ENCODE data around the gene INHBC. TPM values are rescaled to one million over a fixed set of nuclear protein-coding genes. Genes with fewer than 3 reads are reported as not detected.
"Not testable (repeated sequence)": the region's sequence is repeated elsewhere in the genome, so short reads cannot be mapped to it uniquely, and the experiment has no call there.

The INHBC gene
- total RNA-seq, 1 donor from 2014 or later, result not detected

DNA sequence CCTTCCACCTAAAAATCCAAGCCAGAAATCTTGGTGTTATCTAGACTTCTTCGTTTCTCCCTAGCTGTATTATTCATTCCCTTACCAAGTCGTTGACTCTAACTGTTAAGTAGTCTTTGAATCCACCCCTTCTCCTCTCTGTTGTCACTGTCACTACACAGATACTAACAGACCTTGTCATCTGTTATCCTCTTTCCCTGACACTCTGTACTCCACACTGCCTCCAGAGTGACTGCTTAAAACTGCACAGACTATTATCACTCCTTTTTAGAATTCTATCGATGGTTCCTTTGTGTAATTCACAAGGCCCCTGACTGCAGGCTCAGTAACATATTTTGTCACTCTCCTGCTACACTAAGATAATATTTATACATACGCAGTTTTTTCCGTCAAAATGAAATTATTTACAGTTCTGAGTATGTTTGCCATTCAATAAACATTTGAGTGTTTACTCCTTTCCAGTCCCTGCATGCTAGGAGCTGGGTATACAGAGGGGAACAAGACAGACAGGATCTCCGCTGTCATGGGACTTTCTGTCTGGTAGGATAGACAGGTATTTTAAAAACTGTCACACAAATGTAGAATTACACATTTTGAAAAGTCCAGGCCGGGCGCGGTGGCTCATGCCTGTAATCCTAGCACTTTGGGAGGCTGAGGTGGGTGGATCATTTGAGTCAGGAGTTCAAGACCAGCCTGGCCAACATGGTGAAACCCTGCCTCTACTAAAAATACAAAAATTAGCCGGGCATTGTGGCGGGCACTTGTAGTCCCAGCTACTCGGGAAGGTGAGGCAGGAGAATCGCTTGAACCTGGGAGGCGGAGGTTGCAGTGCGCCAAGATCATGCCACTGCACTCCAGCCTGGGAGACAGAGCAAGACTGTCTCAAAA is 57.1 kb downstream of the INHBC start:
- DNase-seq (ENCODE audit: missing footprints) (no peak), ATAC-seq (no peak)
- intact Hi-C loops (cut with DNase I), result no loop called here

DNA sequence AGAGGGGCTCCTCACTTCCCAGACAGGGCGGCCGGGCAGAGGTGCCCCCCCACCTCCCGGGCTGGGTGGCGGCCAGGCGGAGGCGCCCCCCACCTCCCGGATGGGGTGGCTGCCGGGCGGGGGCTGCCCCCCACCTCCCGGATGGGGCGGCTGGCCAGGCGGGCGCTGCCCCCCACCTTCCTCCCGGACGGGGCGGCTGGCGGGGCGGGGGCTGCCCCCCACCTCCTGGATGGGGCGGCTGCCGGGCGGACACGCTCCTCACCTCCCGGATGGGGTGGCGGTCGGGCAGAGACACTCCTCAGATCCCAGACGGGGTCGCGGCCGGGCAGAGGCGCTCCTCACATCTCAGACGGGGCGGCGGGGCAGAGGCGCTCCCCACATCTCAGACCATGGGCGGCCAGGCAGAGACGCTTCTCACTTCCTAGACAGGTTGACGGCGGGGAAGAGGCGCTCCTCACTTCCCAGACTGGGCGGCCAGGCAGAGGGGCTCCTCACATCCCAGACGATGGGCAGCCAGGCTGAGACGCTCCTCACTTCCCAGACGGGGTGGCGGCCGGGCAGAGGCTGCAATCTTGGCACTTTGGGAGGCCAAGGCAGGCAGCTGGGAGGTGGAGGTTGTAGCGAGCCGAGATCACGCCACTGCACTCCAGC is 60.6 kb downstream of the INHBC start:
- DNase-seq (ENCODE audit: missing footprints); intact Hi-C loops (cut with DNase I); ATAC-seq: not testable (repeated sequence)

DNA sequence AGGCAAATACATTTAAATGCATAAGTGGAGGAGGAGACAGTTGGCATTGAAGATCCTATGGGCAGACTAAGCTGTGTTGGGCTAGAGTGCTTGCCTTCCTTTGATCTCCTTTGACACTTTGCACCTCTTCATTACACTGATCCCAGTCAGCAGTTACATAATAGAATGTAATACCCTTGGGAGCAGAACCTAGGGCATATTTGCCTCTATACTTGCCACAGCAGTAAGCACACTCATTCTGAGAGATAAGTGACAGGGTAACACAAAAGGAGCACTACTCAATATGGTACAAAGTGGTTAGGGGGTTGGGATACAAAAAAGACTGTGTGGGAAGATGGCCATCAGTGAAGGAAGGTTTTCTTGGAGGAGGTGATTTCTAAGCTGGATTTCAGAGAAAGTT is 62.2 kb downstream of the INHBC start:
- ATAC-seq, result no peak
- no peak for DNase-seq (ENCODE audit: missing footprints)
- intact Hi-C loops (cut with DNase I), result no loop called here

DNA sequence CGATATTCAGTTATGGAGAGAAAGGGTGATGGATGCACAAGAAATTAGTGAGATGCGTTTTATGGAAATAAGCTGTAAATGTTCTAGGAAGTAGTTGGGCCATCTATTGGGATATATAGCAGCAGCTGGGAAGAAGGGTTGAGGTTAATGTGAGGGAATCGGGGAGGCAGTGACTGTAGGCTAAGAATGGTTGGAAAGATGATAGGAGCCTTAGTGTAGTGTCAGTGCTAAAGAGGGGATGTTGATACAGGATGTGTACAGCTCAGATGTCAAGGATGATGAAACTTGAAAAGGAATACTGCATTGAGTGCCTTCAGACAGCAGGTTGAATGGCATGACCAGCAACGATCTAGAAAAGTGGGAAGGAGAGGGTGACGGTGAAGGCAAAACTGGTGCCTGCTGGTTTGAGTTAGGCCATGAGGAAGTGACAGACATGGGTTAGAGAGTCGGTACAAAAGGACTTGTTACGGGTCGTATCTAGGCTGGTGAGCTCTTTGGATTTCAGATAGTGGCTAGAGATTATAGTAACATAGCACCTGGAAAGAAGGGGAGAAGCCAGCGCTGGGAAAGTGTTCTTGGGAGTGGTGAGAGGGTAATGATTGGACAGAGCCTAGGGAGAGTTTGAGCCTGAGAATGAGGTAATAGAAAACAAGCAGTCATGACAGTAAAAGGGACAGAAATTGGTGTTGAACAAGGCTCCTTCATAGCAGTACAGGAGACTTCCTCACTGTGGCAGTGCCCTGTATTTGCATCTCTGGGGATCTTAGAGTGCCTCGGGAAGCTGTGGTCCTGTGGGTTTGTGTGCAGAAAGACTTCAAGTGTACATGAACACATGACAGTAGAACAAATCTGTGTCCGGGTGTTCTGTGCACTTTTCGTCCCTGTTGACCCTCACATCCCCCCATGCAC is 62.9 kb downstream of the INHBC start:
- intact Hi-C loops (cut with DNase I), result no loop called here
- DNase-seq (ENCODE audit: missing footprints) (no peak), ATAC-seq (no peak)

DNA sequence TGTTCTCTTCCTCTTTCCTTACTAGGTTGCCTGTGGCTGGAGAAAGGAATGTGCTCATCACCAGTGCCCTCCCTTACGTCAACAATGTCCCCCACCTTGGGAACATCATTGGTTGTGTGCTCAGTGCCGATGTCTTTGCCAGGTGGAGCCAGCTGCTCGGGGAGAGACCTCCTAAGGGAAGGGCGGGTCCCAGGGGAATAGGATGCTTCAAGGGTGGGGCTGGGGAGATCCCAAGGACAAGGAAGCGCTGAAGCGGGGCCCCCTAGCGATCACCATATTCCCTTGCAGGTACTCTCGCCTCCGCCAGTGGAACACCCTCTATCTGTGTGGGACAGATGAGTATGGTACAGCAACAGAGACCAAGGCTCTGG is 63.5 kb downstream of the INHBC start:
- intact Hi-C loops (cut with DNase I), result no loop called here
- no peak for DNase-seq (ENCODE audit: missing footprints)
- ATAC-seq, result no peak

DNA sequence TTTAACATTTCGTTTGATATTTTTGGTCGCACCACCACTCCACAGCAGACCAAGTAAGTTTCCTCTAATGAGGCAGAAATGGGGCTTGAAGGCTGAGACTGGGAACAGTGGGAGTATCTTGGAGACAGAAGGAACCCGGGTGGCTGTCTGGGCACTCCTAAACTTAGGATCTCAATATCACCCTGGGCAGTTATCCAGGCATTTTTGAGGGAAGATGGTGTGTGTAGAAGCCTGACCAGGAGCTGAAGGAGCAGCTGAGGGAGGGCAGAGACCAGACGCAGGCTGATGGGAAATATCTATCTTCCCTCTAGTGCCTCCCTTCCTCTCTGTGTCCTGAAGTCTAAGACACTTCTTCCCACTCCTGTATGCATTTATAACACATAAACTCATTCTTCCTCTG is 64.0 kb downstream of the INHBC start:
- ATAC-seq (no peak), DNase-seq (ENCODE audit: missing footprints) (no peak)
- intact Hi-C loops (cut with DNase I), result no loop called here

DNA sequence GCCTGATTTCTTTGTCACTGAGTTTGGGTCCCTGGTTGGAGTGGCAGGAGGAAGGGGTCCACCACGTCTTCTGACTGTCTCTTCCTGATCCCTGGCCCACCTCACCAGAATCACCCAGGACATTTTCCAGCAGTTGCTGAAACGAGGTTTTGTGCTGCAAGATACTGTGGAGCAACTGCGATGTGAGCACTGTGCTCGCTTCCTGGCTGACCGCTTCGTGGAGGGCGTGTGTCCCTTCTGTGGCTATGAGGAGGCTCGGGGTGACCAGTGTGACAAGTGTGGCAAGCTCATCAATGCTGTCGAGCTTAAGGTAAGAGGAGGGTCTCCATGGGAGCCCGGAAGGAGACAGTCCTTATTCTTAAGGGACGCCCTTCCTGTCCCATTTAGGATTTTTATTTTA is 65.6 kb downstream of the INHBC start:
- intact Hi-C loops (cut with DNase I), result no loop called here
- ATAC-seq, result no peak

More for the DNA sequence above, 65.6 kb downstream of the INHBC start:
- DNase-seq (ENCODE audit: missing footprints), result no peak

Other genes starting within 250 kb of the INHBC start
- gene NXPH4, start 218.0 kb upstream of the INHBC start, total RNA-seq, result 0.60 TPM
- gene SHMT2, start 205.1 kb upstream of the INHBC start, total RNA-seq, result 32.8 TPM
- 1.2 TPM for gene STAC3, start 183.6 kb upstream of the INHBC start, total RNA-seq
- 56.7 TPM for gene R3HDM2, start 3.7 kb upstream of the INHBC start, total RNA-seq
- gene INHBE, start 20.5 kb downstream of the INHBC start, total RNA-seq, result not detected
- gene GLI1, start 25.0 kb downstream of the INHBC start, total RNA-seq, result 0.92 TPM
- gene ARHGAP9, start 45.1 kb downstream of the INHBC start, total RNA-seq, result 6.4 TPM
- 89.7 TPM for gene MARS1, start 53.3 kb downstream of the INHBC start, total RNA-seq
- 19.2 TPM for gene DDIT3, start 85.7 kb downstream of the INHBC start, total RNA-seq
- 34.5 TPM for gene MBD6, start 88.0 kb downstream of the INHBC start, total RNA-seq
- gene DCTN2, start 112.4 kb downstream of the INHBC start, total RNA-seq, result 92.5 TPM
- gene KIF5A, start 115.3 kb downstream of the INHBC start, total RNA-seq, result 0.05 TPM
- gene PIP4K2C, start 156.4 kb downstream of the INHBC start, total RNA-seq, result 13.1 TPM
- gene DTX3, start 170.0 kb downstream of the INHBC start, total RNA-seq, result 23.8 TPM
- 13.0 TPM for gene ARHGEF25, start 176.7 kb downstream of the INHBC start, total RNA-seq
- gene B4GALNT1, start 198.4 kb downstream of the INHBC start, total RNA-seq, result 7.3 TPM